ENCODE results near the gene ZNF512B. TPM values are rescaled to one million over a fixed set of nuclear protein-coding genes. Genes with fewer than 3 reads are reported as not detected.

ZNF512B gene
- total RNA-seq, 1 donor from 2014 or later = 34.0 TPM

GRCh38 chr20:63947638-63948456 is 21.9 kb downstream of the ZNF512B start:
- DNase-seq (ENCODE audit: low read depth, low spot score) = no peak
- Mint-ChIP-seq H3K27me3 (ENCODE audit: low read depth) (peaks cover 8% of the 10 kb centered on the region), H3K27ac (ENCODE audit: unreplicated experiment) (peak overlapping the region; percentile 59)

DNA sequence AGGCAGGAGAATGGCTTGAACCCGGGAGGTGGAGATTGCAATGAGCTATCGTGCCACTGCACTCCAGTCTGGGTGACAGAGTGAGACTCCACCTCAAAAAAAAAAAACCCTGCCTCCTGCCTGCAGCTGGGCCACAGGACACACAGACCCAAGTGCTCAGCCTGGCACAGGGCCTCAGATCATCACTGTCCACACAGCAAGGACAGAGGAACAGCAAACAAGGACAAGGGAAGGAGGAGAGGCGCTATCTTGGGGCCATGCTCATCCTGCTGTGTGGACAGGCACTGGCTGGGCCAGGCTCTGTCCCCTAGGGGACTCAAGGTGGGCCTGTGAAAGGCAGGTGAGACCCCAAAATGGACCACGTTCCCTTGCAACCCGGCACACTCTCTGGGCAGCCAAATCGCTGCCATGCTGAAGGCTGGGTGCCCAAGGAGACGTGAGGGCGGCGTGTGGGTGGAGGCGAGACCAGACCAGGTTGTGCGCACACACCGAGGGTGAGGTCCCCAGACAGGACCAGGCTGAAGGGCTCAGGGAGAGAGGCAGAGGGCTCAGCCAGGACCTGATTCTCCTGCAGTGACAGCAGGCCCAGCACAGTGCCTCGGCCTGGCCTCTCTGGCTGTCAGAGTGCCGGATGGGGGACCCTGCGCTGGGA is 22.6 kb downstream of the ZNF512B start:
- Mint-ChIP-seq H3K27ac (ENCODE audit: unreplicated experiment) (no peak overlapping the region), H3K4me3 (peak overlapping the region; percentile 76), H3K27me3 (ENCODE audit: low read depth) (peaks cover 8% of the 10 kb centered on the region), H3K36me3 (ENCODE audit: low read depth) (peaks cover 2% of the 10 kb centered on the region), H3K9me3 (no peaks in the 10 kb centered on the region), H3K4me1 (peaks cover 31% of the 10 kb centered on the region)
- DNase-seq (ENCODE audit: low read depth, low spot score) = no peak
- no peak for TF ChIP-seq CTCF (conservative IDR thresholded peaks at IDR 0.05)

More at GRCh38 chr20:63947638-63948456, 21.9 kb downstream of the ZNF512B start:
- no peaks in the 10 kb centered on the region for H3K9me3 Mint-ChIP-seq
- peaks cover 27% of the 10 kb centered on the region for H3K4me1 Mint-ChIP-seq
- TF ChIP-seq CTCF (conservative IDR thresholded peaks at IDR 0.05) = no peak
- H3K4me3 Mint-ChIP-seq = peak overlapping the region; percentile 75
- peaks cover 2% of the 10 kb centered on the region for H3K36me3 Mint-ChIP-seq (ENCODE audit: low read depth)

- H3K36me3 Mint-ChIP-seq (ENCODE audit: low read depth) = peaks cover 2% of the 10 kb centered on the region
- DNase-seq (ENCODE audit: low read depth, low spot score) = no peak
- peaks cover 8% of the 10 kb centered on the region for H3K27me3 Mint-ChIP-seq (ENCODE audit: low read depth)
- H3K4me1 Mint-ChIP-seq = peaks cover 31% of the 10 kb centered on the region
- peak overlapping the region; percentile 89 for H3K27ac Mint-ChIP-seq (ENCODE audit: unreplicated experiment)
- TF ChIP-seq CTCF (conservative IDR thresholded peaks at IDR 0.05) = no peak
- no peaks in the 10 kb centered on the region for H3K9me3 Mint-ChIP-seq
- H3K4me3 Mint-ChIP-seq = peak overlapping the region; percentile 58
These were observed 23.5 kb downstream of the ZNF512B start for GRCh38 chr20:63945921-63946920.

- Mint-ChIP-seq H3K9me3 (no peaks in the 10 kb centered on the region), H3K27me3 (ENCODE audit: low read depth) (peaks cover 8% of the 10 kb centered on the region), H3K36me3 (ENCODE audit: low read depth) (peaks cover 2% of the 10 kb centered on the region), H3K4me3 (peak overlapping the region; percentile 58), H3K27ac (ENCODE audit: unreplicated experiment) (no peak overlapping the region), H3K4me1 (peaks cover 31% of the 10 kb centered on the region)
- no peak for TF ChIP-seq CTCF (conservative IDR thresholded peaks at IDR 0.05)
- no peak for DNase-seq (ENCODE audit: low read depth, low spot score)
These were observed 24.6 kb downstream of the ZNF512B start for GRCh38 chr20:63945031-63945658.

All from neural crest cell (in vitro differentiated cells).